Measurements from ENCODE around the gene FGD4.
A peak's percentile ranks its signal among the peaks of the same experiment; 100 is the strongest.
"Not testable (repeated sequence)": the region's sequence is repeated elsewhere in the genome, so short reads cannot be mapped to it uniquely, and the experiment has no call there.

The FGD4 gene

DNA sequence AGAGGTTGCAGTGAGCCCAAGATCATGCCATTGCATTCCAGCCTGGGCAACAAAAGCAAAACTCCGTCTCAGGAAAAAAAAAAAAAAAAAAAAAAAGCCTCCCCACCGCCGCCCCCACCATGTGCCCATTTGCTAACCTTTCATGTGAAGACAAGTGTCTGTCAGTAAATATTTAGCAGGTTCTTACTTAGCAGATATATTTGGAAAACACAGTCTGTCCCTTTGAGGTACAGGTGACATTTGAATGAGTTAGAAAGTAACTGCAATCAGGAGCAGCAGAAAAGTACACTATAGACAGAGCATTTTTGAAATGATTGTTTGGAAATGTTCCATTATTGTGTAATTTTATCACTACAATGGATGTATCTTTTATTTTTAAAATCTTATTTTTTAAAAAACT, 119.7 kb downstream of the FGD4 start:
- WGBS, result no CpG with 5 or more reads among the region's 3 CpGs
- Histone ChIP-seq H3K36me3 (ENCODE audit: control insufficient read depth in 1 of 2, insufficient read depth in 2 of 2, low read depth in 1 of 2, low read length in 2 of 2) (no peaks in the 10 kb centered on the region), H3K18ac (ENCODE audit: low read depth in 1 of 2, low read length in 2 of 2) (no peak overlapping the region), H3K4me3 (ENCODE audit: insufficient read depth in 1 of 2, low read depth in 1 of 2, low read length in 2 of 2) (no peak overlapping the region), H3K27ac (ENCODE audit: low read length, poor library complexity, severe bottlenecking) (no peak overlapping the region), H2BK12ac (ENCODE audit: low read length in 2 of 2) (no peak overlapping the region), H2AK5ac (ENCODE audit: low read length, severe bottlenecking) (no peak overlapping the region), H2BK15ac (ENCODE audit: low read depth, poor library complexity, severe bottlenecking) (no peak overlapping the region), H4K8ac (ENCODE audit: low read length) (no peak overlapping the region), H3K23ac (ENCODE audit: low read length in 2 of 2) (no peak overlapping the region), H2BK120ac (ENCODE audit: low read depth, low read length) (no peak overlapping the region), H2AFZ (ENCODE audit: low read depth, low read length) (no peak overlapping the region), H3K4ac (ENCODE audit: low read depth in 1 of 2, low read length in 2 of 2) (no peak overlapping the region), H4K91ac (ENCODE audit: low read length) (no peak overlapping the region), H3K79me1 (replicated peaks; ENCODE audit: low read length, poor library complexity, severe bottlenecking) (peaks cover 2% of the 10 kb centered on the region), H3K14ac (ENCODE audit: low read length in 2 of 2) (no peak overlapping the region), H3K27me3 (ENCODE audit: control insufficient read depth in 1 of 2, insufficient read depth in 1 of 2, low read length in 2 of 2) (no peaks in the 10 kb centered on the region), H3K9me3 (ENCODE audit: control insufficient read depth, low read length) (no peaks in the 10 kb centered on the region), H3K4me2 (ENCODE audit: low read length, poor library complexity, severe bottlenecking) (no peak overlapping the region), H3K4me1 (ENCODE audit: control insufficient read depth, insufficient read depth, low read depth, low read length) (peaks cover 2% of the 10 kb centered on the region), H2BK5ac (ENCODE audit: low read depth, low read length, poor library complexity, severe bottlenecking) (no peak overlapping the region), H3K9ac (ENCODE audit: low read length) (no peak overlapping the region)
- DNase-seq, result no peak

DNA sequence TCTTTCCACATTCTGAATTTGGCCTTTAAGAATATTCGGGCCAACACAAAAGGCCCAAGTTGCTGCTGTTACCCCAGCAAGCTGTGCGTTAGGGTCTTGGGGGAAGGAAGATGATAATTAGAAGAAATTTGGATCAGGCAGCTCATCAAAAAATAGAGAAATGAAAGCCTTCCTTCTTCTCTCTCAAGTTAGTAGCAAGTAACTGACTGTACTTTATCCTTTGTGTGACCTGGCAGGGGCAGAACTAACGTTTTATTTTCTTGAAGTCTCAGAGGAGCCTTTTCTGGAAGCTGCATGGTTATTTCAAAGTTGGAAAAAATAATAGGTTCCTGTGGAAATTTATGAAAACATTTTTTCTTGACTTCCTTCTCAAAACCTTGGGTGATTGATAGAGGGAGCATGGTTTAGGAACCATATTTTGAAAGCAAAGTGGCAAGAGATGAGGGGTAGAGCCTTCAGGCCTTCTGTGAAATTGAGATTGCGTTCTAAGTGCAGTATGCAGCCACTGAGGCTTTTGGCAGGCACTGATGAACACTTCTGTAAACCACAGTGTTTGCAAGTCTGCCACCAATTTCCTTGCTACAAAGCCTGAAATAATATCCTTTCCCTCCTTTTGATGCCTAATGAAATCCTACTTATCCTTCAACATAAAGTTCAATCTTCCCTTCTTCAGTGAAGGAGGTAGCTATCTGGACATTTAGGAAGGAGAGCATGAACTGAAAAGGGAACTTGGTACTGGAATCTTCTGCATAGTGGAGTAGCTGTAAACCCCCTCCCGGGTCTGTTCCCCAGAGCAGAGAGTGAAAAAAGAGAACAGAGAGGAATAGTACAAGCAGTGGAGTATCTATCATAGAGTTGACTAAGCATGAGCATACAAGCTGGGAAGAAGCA, 123.2 kb downstream of the FGD4 start:
- H4K8ac ChIP-seq (ENCODE audit: low read length), result no peak overlapping the region
- DNase-seq, result no peak
- H2AFZ ChIP-seq (ENCODE audit: low read depth, low read length), result no peak overlapping the region
- peak overlapping the region; percentile 43 for H3K9ac ChIP-seq (ENCODE audit: low read length)
- H3K36me3 ChIP-seq (ENCODE audit: control insufficient read depth in 1 of 2, insufficient read depth in 2 of 2, low read depth in 1 of 2, low read length in 2 of 2), result no peaks in the 10 kb centered on the region
- H2BK15ac ChIP-seq (ENCODE audit: low read depth, poor library complexity, severe bottlenecking), result no peak overlapping the region
- H3K4me1 ChIP-seq (ENCODE audit: control insufficient read depth, insufficient read depth, low read depth, low read length), result peaks cover 2% of the 10 kb centered on the region
- no peak overlapping the region for H3K4me2 ChIP-seq (ENCODE audit: low read length, poor library complexity, severe bottlenecking)
- H4K91ac ChIP-seq (ENCODE audit: low read length), result no peak overlapping the region
- no peak overlapping the region for H2AK5ac ChIP-seq (ENCODE audit: low read length, severe bottlenecking)
- H2BK120ac ChIP-seq (ENCODE audit: low read depth, low read length), result no peak overlapping the region
- H3K4me3 ChIP-seq (ENCODE audit: insufficient read depth in 1 of 2, low read depth in 1 of 2, low read length in 2 of 2), result no peak overlapping the region
- no peak overlapping the region for H2BK12ac ChIP-seq (ENCODE audit: low read length in 2 of 2)
- no peak overlapping the region for H2BK5ac ChIP-seq (ENCODE audit: low read depth, low read length, poor library complexity, severe bottlenecking)
- H3K23ac ChIP-seq (ENCODE audit: low read length in 2 of 2), result no peak overlapping the region
- H3K14ac ChIP-seq (ENCODE audit: low read length in 2 of 2), result no peak overlapping the region
- no peaks in the 10 kb centered on the region for H3K9me3 ChIP-seq (ENCODE audit: control insufficient read depth, low read length)
- no peak overlapping the region for H3K18ac ChIP-seq (ENCODE audit: low read depth in 1 of 2, low read length in 2 of 2)
- no peak overlapping the region for H3K27ac ChIP-seq (ENCODE audit: low read length, poor library complexity, severe bottlenecking)
- WGBS, result 86% methylated on average over 5 of the region's 5 CpGs
- H3K4ac ChIP-seq (ENCODE audit: low read depth in 1 of 2, low read length in 2 of 2), result no peak overlapping the region
- H3K79me1 ChIP-seq (replicated peaks; ENCODE audit: low read length, poor library complexity, severe bottlenecking), result peaks cover 2% of the 10 kb centered on the region
- H3K27me3 ChIP-seq (ENCODE audit: control insufficient read depth in 1 of 2, insufficient read depth in 1 of 2, low read length in 2 of 2), result no peaks in the 10 kb centered on the region

DNA sequence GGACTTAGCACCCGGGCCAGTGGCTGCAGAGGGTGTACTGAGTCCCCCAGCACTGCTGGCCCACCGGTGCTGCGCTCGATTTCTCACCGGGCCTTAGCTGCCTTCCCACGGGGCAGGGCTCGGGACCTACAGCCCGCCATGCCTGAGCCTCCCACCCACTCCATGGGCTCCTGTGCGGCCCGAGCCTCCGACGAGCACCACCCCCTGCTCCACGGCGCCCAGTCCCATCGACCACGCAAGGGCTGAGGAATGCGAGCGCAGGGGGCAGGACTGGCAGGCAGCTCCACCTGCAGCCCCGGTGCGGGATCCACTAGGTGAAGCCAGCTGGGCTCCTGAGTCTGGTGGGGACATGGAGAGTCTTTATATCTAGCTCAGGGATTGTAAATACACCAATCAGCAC, 126.4 kb downstream of the FGD4 start:
- not testable (repeated sequence) for H2BK12ac ChIP-seq (ENCODE audit: low read length in 2 of 2); H4K91ac ChIP-seq (ENCODE audit: low read length); H2BK15ac ChIP-seq (ENCODE audit: low read depth, poor library complexity, severe bottlenecking); H2AK5ac ChIP-seq (ENCODE audit: low read length, severe bottlenecking); H2BK5ac ChIP-seq (ENCODE audit: low read depth, low read length, poor library complexity, severe bottlenecking); H2AFZ ChIP-seq (ENCODE audit: low read depth, low read length); H3K27me3 ChIP-seq (ENCODE audit: control insufficient read depth in 1 of 2, insufficient read depth in 1 of 2, low read length in 2 of 2); H2BK120ac ChIP-seq (ENCODE audit: low read depth, low read length); H3K23ac ChIP-seq (ENCODE audit: low read length in 2 of 2); DNase-seq; H3K27ac ChIP-seq (ENCODE audit: low read length, poor library complexity, severe bottlenecking); H3K9ac ChIP-seq (ENCODE audit: low read length); H3K4me2 ChIP-seq (ENCODE audit: low read length, poor library complexity, severe bottlenecking); H3K4me3 ChIP-seq (ENCODE audit: insufficient read depth in 1 of 2, low read depth in 1 of 2, low read length in 2 of 2); H3K14ac ChIP-seq (ENCODE audit: low read length in 2 of 2); H3K18ac ChIP-seq (ENCODE audit: low read depth in 1 of 2, low read length in 2 of 2); H3K9me3 ChIP-seq (ENCODE audit: control insufficient read depth, low read length); H3K36me3 ChIP-seq (ENCODE audit: control insufficient read depth in 1 of 2, insufficient read depth in 2 of 2, low read depth in 1 of 2, low read length in 2 of 2); H3K4me1 ChIP-seq (ENCODE audit: control insufficient read depth, insufficient read depth, low read depth, low read length); H3K79me1 ChIP-seq (replicated peaks; ENCODE audit: low read length, poor library complexity, severe bottlenecking); H4K8ac ChIP-seq (ENCODE audit: low read length); H3K4ac ChIP-seq (ENCODE audit: low read depth in 1 of 2, low read length in 2 of 2)
- no CpG with 5 or more reads among the region's 20 CpGs for WGBS

DNA sequence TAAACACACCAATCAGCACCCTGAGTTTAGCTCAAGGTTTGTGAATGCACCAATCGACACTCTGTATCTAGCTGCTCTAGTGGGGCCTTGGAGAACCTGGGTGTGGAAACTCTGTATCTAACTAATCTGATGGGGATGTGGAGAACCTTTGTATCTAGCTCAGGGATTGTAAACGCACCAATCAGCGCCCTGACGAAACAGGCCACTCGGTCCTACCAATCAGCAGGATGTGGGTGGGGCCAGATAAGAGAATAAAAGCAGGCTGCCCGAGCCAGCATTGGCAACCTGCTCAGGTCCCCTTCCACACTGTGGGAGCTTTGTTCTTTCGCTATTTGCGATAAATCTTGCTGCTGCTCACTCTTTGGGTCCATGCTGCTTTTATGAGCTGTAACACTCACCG, 127.0 kb downstream of the FGD4 start:
- H3K9ac ChIP-seq (ENCODE audit: low read length); H3K9me3 ChIP-seq (ENCODE audit: control insufficient read depth, low read length); H3K79me1 ChIP-seq (replicated peaks; ENCODE audit: low read length, poor library complexity, severe bottlenecking); H3K4ac ChIP-seq (ENCODE audit: low read depth in 1 of 2, low read length in 2 of 2); H2BK5ac ChIP-seq (ENCODE audit: low read depth, low read length, poor library complexity, severe bottlenecking); H3K27me3 ChIP-seq (ENCODE audit: control insufficient read depth in 1 of 2, insufficient read depth in 1 of 2, low read length in 2 of 2); H4K91ac ChIP-seq (ENCODE audit: low read length); H3K4me2 ChIP-seq (ENCODE audit: low read length, poor library complexity, severe bottlenecking); H3K36me3 ChIP-seq (ENCODE audit: control insufficient read depth in 1 of 2, insufficient read depth in 2 of 2, low read depth in 1 of 2, low read length in 2 of 2); H2AK5ac ChIP-seq (ENCODE audit: low read length, severe bottlenecking); H3K27ac ChIP-seq (ENCODE audit: low read length, poor library complexity, severe bottlenecking); H3K18ac ChIP-seq (ENCODE audit: low read depth in 1 of 2, low read length in 2 of 2); H2AFZ ChIP-seq (ENCODE audit: low read depth, low read length); H2BK120ac ChIP-seq (ENCODE audit: low read depth, low read length); H3K14ac ChIP-seq (ENCODE audit: low read length in 2 of 2); H3K23ac ChIP-seq (ENCODE audit: low read length in 2 of 2); H2BK12ac ChIP-seq (ENCODE audit: low read length in 2 of 2); H3K4me3 ChIP-seq (ENCODE audit: insufficient read depth in 1 of 2, low read depth in 1 of 2, low read length in 2 of 2); H2BK15ac ChIP-seq (ENCODE audit: low read depth, poor library complexity, severe bottlenecking); H3K4me1 ChIP-seq (ENCODE audit: control insufficient read depth, insufficient read depth, low read depth, low read length); DNase-seq; H4K8ac ChIP-seq (ENCODE audit: low read length): not testable (repeated sequence)
- WGBS, result 97% methylated on average over 9 of the region's 9 CpGs
